Endothelial cell of umbilical vein (primary cell): ENCODE results near the gene CNKSR1. TPM values are rescaled to one million over a fixed set of nuclear protein-coding genes. Genes with fewer than 3 reads are reported as not detected.

Source experiments
- BruUV-seq: library from RNA; stranded (reverse); fragments of 400-500 nt; replicated peaks from 2 replicates; lab custom pipeline; 2021; lab: Mats Ljungman, UMichigan
- CTCF ChIA-PET: fragments of 300-600, 350-600 bp; sonication (Branson Sonifier 250); formaldehyde crosslinking; loops from one replicate; lab custom pipeline; 2021; ENCODE audit warnings: antibody characterized with exemption, inconsistent platforms; lab: Charles Lee
- POLR2A ChIA-PET: fragments of 300-600, 350-600 bp; sonication (Branson Sonifier 250); formaldehyde crosslinking; loops from one replicate; lab custom pipeline; 2021; ENCODE audit warnings: antibody characterized with exemption, inconsistent platforms; lab: Charles Lee
- DNase-seq: peaks from one replicate; pipeline ENCODE4 v3.0.0-alpha.2; 2011; ENCODE audit warnings: low read depth, low spot score
- FAIRE-seq: peaks from 2 replicates; lab custom pipeline; 2011; peaks lifted over from hg19 to GRCh38; lab: Jason Lieb, UNC
- H2AFZ ChIP-seq: 2 replicates; pipeline ENCODE4 v1.6.0; 2012; ENCODE audit warnings: low read depth, low read length, control low read depth, inconsistent platforms
- H3K27ac ChIP-seq: 2 replicates; pipeline ENCODE4 v1.5.1; 2011; ENCODE audit warnings: low read depth, mild to moderate bottlenecking, control low read depth, low read length, moderate library complexity; ENCODE audit not compliant: insufficient read depth
- H3K27me3 ChIP-seq, 2 experiments: 2 replicates each; pipeline versions ENCODE4 v1.6.0 to v1.6.1; 2011; ENCODE audit warnings: low read length in 2 of 2, mixed read lengths in 1 of 2; ENCODE audit not compliant: control insufficient read depth in 2 of 2, insufficient read depth in 2 of 2
- H3K36me3 ChIP-seq, 2 experiments: 2 replicates in 1 of 2; 3 replicates in 1 of 2; pipeline ENCODE4 v1.5.1; 2011; ENCODE audit warnings: low read length in 2 of 2, mild to moderate bottlenecking in 1 of 2, moderate library complexity in 1 of 2; ENCODE audit not compliant: control insufficient read depth in 2 of 2, insufficient read depth in 2 of 2; ENCODE audit errors: extremely low read depth in 1 of 2
- H3K4me1 ChIP-seq: 3 replicates; pipeline ENCODE4 v1.5.1; 2011; ENCODE audit warnings: mild to moderate bottlenecking, low read length; ENCODE audit not compliant: control insufficient read depth, insufficient read depth; ENCODE audit errors: extremely low read depth
- H3K4me2 ChIP-seq: 2 replicates; pipeline ENCODE4 v1.6.1; 2011; ENCODE audit warnings: low read length, control low read depth, mixed read lengths; ENCODE audit not compliant: insufficient read depth
- H3K4me3 ChIP-seq, 3 experiments: fragments of 200-600 bp in 1 of 3; sonication (generic), shearing (Covaris generic) in 1 of 3; replicated peaks in 1 of 3; 2 replicates each; pipeline ENCODE4 v1.5.1; 2011 to 2016; ENCODE audit warnings: control low read depth in 3 of 3, low read length in 3 of 3, mild to moderate bottlenecking in 2 of 3, inconsistent platforms in 1 of 3, low read depth in 1 of 3, moderate library complexity in 1 of 3; ENCODE audit not compliant: insufficient read depth in 1 of 3
- H3K79me2 ChIP-seq: 2 replicates; pipeline ENCODE4 v1.6.0; 2012; ENCODE audit warnings: low read length, inconsistent platforms; ENCODE audit not compliant: control insufficient read depth, insufficient read depth
- H3K9ac ChIP-seq: replicated peaks from 2 replicates; pipeline ENCODE3; 2011; ENCODE audit warnings: low read length, control low read depth; ENCODE audit not compliant: insufficient read depth; ENCODE audit errors: extremely low read depth
- H3K9me1 ChIP-seq: replicated peaks from 3 replicates; pipeline ENCODE4 v1.6.0; 2011; ENCODE audit warnings: mild to moderate bottlenecking, low read length; ENCODE audit not compliant: control insufficient read depth, insufficient read depth; ENCODE audit errors: extremely low read depth
- H3K9me3 ChIP-seq: replicated peaks from 2 replicates; pipeline ENCODE4 v1.5.1; 2012; ENCODE audit warnings: low read length, inconsistent platforms; ENCODE audit not compliant: control insufficient read depth, insufficient read depth
- H4K20me1 ChIP-seq: replicated peaks from 2 replicates; pipeline ENCODE3; 2011; ENCODE audit warnings: mild to moderate bottlenecking, low read length; ENCODE audit not compliant: control insufficient read depth, insufficient read depth; ENCODE audit errors: extremely low read depth
- EZH2 ChIP-seq: IDR thresholded peaks from 2 replicates; pipeline ENCODE4 v1.6.1; 2012; ENCODE audit warnings: borderline replicate concordance, low read depth, mild to moderate bottlenecking, moderate library complexity, low read length, inconsistent platforms; ENCODE audit not compliant: severe bottlenecking
- FOS ChIP-seq: IDR thresholded peaks from 2 replicates; pipeline ENCODE4 v1.6.1; 2011; ENCODE audit warnings: mild to moderate bottlenecking, low read length, moderate library complexity, borderline replicate concordance; ENCODE audit not compliant: insufficient read depth
- GATA2 ChIP-seq: IDR thresholded peaks from 2 replicates; pipeline ENCODE4 v1.7.0; 2011; ENCODE audit warnings: low read depth, mild to moderate bottlenecking, moderate library complexity, mixed read lengths, low read length; ENCODE audit not compliant: insufficient read length, insufficient read depth
- MYC ChIP-seq: IDR thresholded peaks from one replicate; pipeline ENCODE4 v1.6.1; 2011; ENCODE audit warnings: mild to moderate bottlenecking, low read depth, low read length
- POLR2A ChIP-seq: IDR thresholded peaks from 2 replicates; pipeline ENCODE4 v1.6.1; 2012; ENCODE audit warnings: low read depth, mild to moderate bottlenecking, control low read depth, low read length
- POLR2AphosphoS5 ChIP-seq: IDR thresholded peaks from 2 replicates; pipeline ENCODE4 v1.6.1; 2012; ENCODE audit warnings: low read depth, mild to moderate bottlenecking, control low read depth, low read length, moderate library complexity; ENCODE audit not compliant: insufficient read depth
- dilution Hi-C: fragments of 300-500 bp; cut with MboI; formaldehyde crosslinking; loops from one replicate; pipeline ENCODE4 v1.15.0; 2019; ENCODE audit warnings: low sequenced_read_pairs; ENCODE audit not compliant: extremely low pct_ligation_motif_present
- intact Hi-C: fragments of 100-400 bp; cut with micrococcal nuclease; formaldehyde crosslinking; loops from one replicate; pipeline ENCODE4 v1.10.0; 2022
- polyA plus RNA-seq, 4 experiments: library from polyadenylated mRNA; depleted of rRNA in 3 of 4; stranded (reverse) in 3 of 4; unstranded in 1 of 4; fragments of >200 nt; gene quantifications; 2 replicates each; pipeline versions ENCODE4 v1.2.1 to v1.2.3, GENCODE V29; 2011 to 2012; ENCODE audit warnings: missing spikeins in 1 of 4
- total RNA-seq: library from RNA; stranded (reverse); gene quantifications from 2 replicates; pipeline ENCODE4 v1.2.3, GENCODE V29; 2021
- TF ChIP-seq, protein P1 (sequence below): IDR thresholded peaks from 2 replicates; pipeline ENCODE4 v1.6.1; 2011; ENCODE audit not compliant: insufficient read depth, insufficient read length
- TF ChIP-seq, protein P2 (sequence below), 2 donors: IDR thresholded peaks; 1 replicate in 1 of 2; 2 replicates in 1 of 2; pipeline ENCODE4 v1.5.1; 2011; ENCODE audit warnings: low read length in 2 of 2, mild to moderate bottlenecking in 2 of 2, moderate library complexity in 2 of 2, control low read depth in 1 of 2, inconsistent platforms in 1 of 2, low read depth in 1 of 2; ENCODE audit not compliant: insufficient read depth in 1 of 2; ENCODE audit errors: extremely low read depth in 1 of 2

CNKSR1 gene
- total and polyA plus RNA-seq, 2 donors (not counting 3 experiments of a cell fraction or from before 2014, with no cell fraction given): 0.22 TPM; not detected in 1

DNA sequence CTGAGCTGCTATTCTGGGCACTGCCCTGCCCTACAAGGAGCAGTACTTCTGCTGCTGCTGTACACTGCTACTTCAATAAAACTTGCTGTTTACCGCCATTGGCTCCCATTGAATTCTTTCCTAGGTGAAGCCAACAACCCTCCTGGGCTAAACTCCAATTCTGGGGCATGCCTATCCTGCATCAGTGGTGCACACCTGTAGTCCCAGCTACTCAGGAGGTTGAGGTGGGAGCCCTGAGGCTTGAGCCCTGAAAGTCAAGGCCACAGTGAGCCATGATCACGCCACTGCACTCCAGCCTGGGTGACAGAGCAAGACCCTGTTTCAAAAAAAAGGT, 44.5 kb upstream of the CNKSR1 start:
- H3K9me1 ChIP-seq: no peaks in the 10 kb centered on the region
- ChIA-PET CTCF (interaction anchor here (1.9 kb wide), 1 partner anchor 12 kb away, joined by 10 read pairs; no protein-coding TSS in a partner anchor), POLR2A (interaction anchor here (0.7 kb wide), 1 partner anchor 95 kb away, joined by 3 read pairs; no protein-coding TSS in a partner anchor)
- no peaks in the 10 kb centered on the region for H3K79me2 ChIP-seq
- intact Hi-C loops (no loop called here), dilution Hi-C loops (no loop called here)
- no peak overlapping the region for H3K4me2 ChIP-seq
- no peaks in the 10 kb centered on the region for H3K9me3 ChIP-seq
- H2AFZ ChIP-seq: no peak overlapping the region
- no peak for TF ChIP-seq EZH2
- no peak for TF ChIP-seq FOS
- no peak for TF ChIP-seq POLR2A
- TF ChIP-seq, protein P1, sequence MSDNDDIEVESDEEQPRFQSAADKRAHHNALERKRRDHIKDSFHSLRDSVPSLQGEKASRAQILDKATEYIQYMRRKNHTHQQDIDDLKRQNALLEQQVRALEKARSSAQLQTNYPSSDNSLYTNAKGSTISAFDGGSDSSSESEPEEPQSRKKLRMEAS: no peak
- no peak for TF ChIP-seq POLR2AphosphoS5
- TF ChIP-seq GATA2: no peak
- TF ChIP-seq MYC: no peak
- TF ChIP-seq, protein P2, sequence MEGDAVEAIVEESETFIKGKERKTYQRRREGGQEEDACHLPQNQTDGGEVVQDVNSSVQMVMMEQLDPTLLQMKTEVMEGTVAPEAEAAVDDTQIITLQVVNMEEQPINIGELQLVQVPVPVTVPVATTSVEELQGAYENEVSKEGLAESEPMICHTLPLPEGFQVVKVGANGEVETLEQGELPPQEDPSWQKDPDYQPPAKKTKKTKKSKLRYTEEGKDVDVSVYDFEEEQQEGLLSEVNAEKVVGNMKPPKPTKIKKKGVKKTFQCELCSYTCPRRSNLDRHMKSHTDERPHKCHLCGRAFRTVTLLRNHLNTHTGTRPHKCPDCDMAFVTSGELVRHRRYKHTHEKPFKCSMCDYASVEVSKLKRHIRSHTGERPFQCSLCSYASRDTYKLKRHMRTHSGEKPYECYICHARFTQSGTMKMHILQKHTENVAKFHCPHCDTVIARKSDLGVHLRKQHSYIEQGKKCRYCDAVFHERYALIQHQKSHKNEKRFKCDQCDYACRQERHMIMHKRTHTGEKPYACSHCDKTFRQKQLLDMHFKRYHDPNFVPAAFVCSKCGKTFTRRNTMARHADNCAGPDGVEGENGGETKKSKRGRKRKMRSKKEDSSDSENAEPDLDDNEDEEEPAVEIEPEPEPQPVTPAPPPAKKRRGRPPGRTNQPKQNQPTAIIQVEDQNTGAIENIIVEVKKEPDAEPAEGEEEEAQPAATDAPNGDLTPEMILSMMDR (IDR thresholded peaks at IDR 0.05; ENCODE audit: extremely low read depth in 1 of 2, insufficient read depth in 1 of 2, low read depth in 1 of 2, low read length in 2 of 2): no peak
- no peaks in the 10 kb centered on the region for H4K20me1 ChIP-seq
- BruUV-seq: no TSS peak
- H3K4me3 ChIP-seq: no peak overlapping the region
- H3K27me3 ChIP-seq: no peaks in the 10 kb centered on the region
- H3K27ac ChIP-seq: no peak overlapping the region
- no peaks in the 10 kb centered on the region for H3K36me3 ChIP-seq
- no peak for FAIRE-seq
- no peak for DNase-seq
- H3K9ac ChIP-seq: no peak overlapping the region
- H3K4me1 ChIP-seq: peaks cover under 1% of the 10 kb centered on the region
